Mammary epithelial cell (primary cell): ENCODE results near the gene ARHGAP45.

Experiments
- EZH2 ChIP-seq: IDR thresholded peaks from 2 replicates; pipeline ENCODE4 v1.6.1; 2012; ENCODE audit warnings: low read length, inconsistent platforms, borderline replicate concordance
- TF ChIP-seq, protein P1 (sequence below), 2 donors: IDR thresholded peaks in 1 of 2; conservative IDR thresholded peaks in 1 of 2; 2 replicates each; pipeline ENCODE4 v1.5.1; 2011 to 2012; ENCODE audit warnings: inconsistent platforms in 2 of 2, low read length in 2 of 2, mild to moderate bottlenecking in 2 of 2, control low read depth in 1 of 2, low read depth in 1 of 2; ENCODE audit not compliant: insufficient read depth in 1 of 2; ENCODE audit errors: extremely low read depth in 1 of 2

DNA sequence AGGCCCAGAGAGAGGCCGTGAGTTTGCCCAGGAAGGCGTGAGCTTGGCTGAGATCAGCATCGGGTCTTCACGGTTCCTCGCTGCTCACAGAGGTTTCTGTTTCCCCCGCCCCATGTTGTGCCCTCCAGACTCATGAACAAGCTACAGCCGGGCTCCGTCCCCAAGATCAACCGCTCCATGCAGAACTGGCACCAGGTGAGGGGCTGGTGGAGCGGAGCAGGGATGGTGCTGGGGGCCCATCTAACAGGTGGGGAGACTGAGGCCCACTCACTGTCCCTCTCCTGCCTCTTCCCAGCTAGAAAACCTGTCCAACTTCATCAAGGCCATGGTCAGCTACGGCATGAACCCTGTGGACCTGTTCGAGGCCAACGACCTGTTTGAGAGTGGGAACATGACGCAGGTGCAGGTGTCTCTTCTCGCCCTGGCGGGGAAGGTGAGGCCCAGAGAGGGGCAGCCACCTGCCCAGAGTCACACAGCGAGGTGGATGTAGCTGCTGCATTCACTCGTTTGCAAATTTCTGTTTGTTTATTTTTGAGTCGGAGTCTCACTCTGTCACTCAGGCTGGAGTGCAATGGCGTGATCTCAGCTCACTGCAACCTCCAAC is 34.6 kb upstream of the ARHGAP45 start:
- TF ChIP-seq, protein P1, sequence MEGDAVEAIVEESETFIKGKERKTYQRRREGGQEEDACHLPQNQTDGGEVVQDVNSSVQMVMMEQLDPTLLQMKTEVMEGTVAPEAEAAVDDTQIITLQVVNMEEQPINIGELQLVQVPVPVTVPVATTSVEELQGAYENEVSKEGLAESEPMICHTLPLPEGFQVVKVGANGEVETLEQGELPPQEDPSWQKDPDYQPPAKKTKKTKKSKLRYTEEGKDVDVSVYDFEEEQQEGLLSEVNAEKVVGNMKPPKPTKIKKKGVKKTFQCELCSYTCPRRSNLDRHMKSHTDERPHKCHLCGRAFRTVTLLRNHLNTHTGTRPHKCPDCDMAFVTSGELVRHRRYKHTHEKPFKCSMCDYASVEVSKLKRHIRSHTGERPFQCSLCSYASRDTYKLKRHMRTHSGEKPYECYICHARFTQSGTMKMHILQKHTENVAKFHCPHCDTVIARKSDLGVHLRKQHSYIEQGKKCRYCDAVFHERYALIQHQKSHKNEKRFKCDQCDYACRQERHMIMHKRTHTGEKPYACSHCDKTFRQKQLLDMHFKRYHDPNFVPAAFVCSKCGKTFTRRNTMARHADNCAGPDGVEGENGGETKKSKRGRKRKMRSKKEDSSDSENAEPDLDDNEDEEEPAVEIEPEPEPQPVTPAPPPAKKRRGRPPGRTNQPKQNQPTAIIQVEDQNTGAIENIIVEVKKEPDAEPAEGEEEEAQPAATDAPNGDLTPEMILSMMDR (conservative IDR thresholded peaks at IDR 0.05 in 1 of 2, IDR thresholded peaks at IDR 0.05 in 1 of 2; ENCODE audit: extremely low read depth in 1 of 2, insufficient read depth in 1 of 2, low read depth in 1 of 2, low read length in 2 of 2) = no peak
- TF ChIP-seq EZH2 = no peak
